Activated CD4-positive, alpha-beta T cell treated with anti-CD3 and anti-CD28 coated beads, Interleukin-2, amount 10 ng/mL, durations not matched to agents 24 days and 14 days (primary cell): Measurements from ENCODE around the gene SESN1. TPM values are rescaled to one million over a fixed set of nuclear protein-coding genes. Genes with fewer than 3 reads are reported as not detected.
"Not testable (repeated sequence)": the region's sequence is repeated elsewhere in the genome, so short reads cannot be mapped to it uniquely, and the experiment has no call there.

ENCODE experiments used
- DNase-seq: peaks from one replicate; pipeline ENCODE4 v3.0.0; 2022
- H3K27ac Mint-ChIP-seq: one replicate; pipeline ENCODE4 v1.8.0; 2022; ENCODE audit warnings: mild to moderate bottlenecking, mixed read lengths
- H3K27me3 Mint-ChIP-seq: one replicate; pipeline ENCODE4 v1.8.0; 2022; ENCODE audit warnings: mixed read lengths
- H3K36me3 Mint-ChIP-seq: one replicate; pipeline ENCODE4 v1.8.0; 2022; ENCODE audit warnings: low read depth, mild to moderate bottlenecking, mixed read lengths
- H3K4me1 Mint-ChIP-seq: one replicate; pipeline ENCODE4 v1.8.0; 2021; ENCODE audit warnings: mixed read lengths
- H3K4me3 Mint-ChIP-seq: one replicate; pipeline ENCODE4 v1.8.0; 2022; ENCODE audit warnings: mild to moderate bottlenecking, moderate library complexity, mixed read lengths
- H3K9me3 Mint-ChIP-seq: one replicate; pipeline ENCODE4 v1.8.0; 2021; ENCODE audit warnings: mixed read lengths
- intact Hi-C: fragments of 100-400 bp; cut with micrococcal nuclease; formaldehyde crosslinking; loops from one replicate; pipeline ENCODE4 v1.15.1; 2023
- total RNA-seq: library from RNA; stranded (reverse); gene quantifications from 2 replicates; pipeline ENCODE4 v1.2.3, GENCODE V29; 2022

The SESN1 gene
- total RNA-seq: 9.3 and 11.5 TPM in 2 replicates

GRCh38 chr6:109094416-109095035 lies at the start of gene SESN1:
Gene SESN1, minus strand, starts transcription at chr6:109094846. Its CDS starts 773 bp downstream, at chr6:109094073.
- Mint-ChIP-seq H3K27me3 (no peaks in the 10 kb centered on the region), H3K36me3 (peaks cover 8% of the 10 kb centered on the region), H3K27ac (peak within 1 kb of the TSS; percentile 100), H3K9me3 (no peaks in the 10 kb centered on the region), H3K4me1 (peaks cover 58% of the 10 kb centered on the region), H3K4me3 (peak within 1 kb of the TSS; percentile 90)
- intact Hi-C loops: loop anchor here (1.0 to 10.0 kb wide), 11 partner anchors 85 to 1723 kb away; partner anchors contain the start of genes AK9, CDC40, CDK19 and FIG4
- DNase-seq: peak; percentile 94

GRCh38 chr6:109143191-109143590 lies 48.5 kb upstream of the SESN1 start:
- H3K27me3 Mint-ChIP-seq: no peaks in the 10 kb centered on the region
- H3K4me3 Mint-ChIP-seq: no peak overlapping the region
- H3K4me1 Mint-ChIP-seq: no peaks in the 10 kb centered on the region
- intact Hi-C loops: no loop called here
- no peak overlapping the region for H3K27ac Mint-ChIP-seq
- H3K9me3 Mint-ChIP-seq: no peaks in the 10 kb centered on the region
- DNase-seq: no peak
- peaks cover 25% of the 10 kb centered on the region for H3K36me3 Mint-ChIP-seq

- DNase-seq, H3K4me1 Mint-ChIP-seq, H3K27me3 Mint-ChIP-seq, H3K4me3 Mint-ChIP-seq, intact Hi-C loops, H3K27ac Mint-ChIP-seq, H3K9me3 Mint-ChIP-seq: not testable (repeated sequence)
- peaks cover 19% of the 10 kb centered on the region for H3K36me3 Mint-ChIP-seq
Observed at GRCh38 chr6:109142067-109142466, 47.4 kb upstream of the SESN1 start.

GRCh38 chr6:109139109-109139508 lies 44.5 kb upstream of the SESN1 start:
- intact Hi-C loops: no loop called here
- DNase-seq: no peak
- Mint-ChIP-seq H3K36me3 (peaks cover 17% of the 10 kb centered on the region), H3K4me1 (no peaks in the 10 kb centered on the region), H3K4me3 (no peak overlapping the region), H3K9me3 (no peaks in the 10 kb centered on the region), H3K27me3 (no peaks in the 10 kb centered on the region), H3K27ac (no peak overlapping the region)

GRCh38 chr6:109136530-109136929 lies 41.9 kb upstream of the SESN1 start:
- H3K27ac Mint-ChIP-seq, H3K4me1 Mint-ChIP-seq, intact Hi-C loops, H3K27me3 Mint-ChIP-seq, H3K4me3 Mint-ChIP-seq, DNase-seq, H3K9me3 Mint-ChIP-seq: not testable (repeated sequence)
- peaks cover 18% of the 10 kb centered on the region for H3K36me3 Mint-ChIP-seq

- peaks cover 14% of the 10 kb centered on the region for H3K36me3 Mint-ChIP-seq
- H3K27ac Mint-ChIP-seq, H3K4me1 Mint-ChIP-seq, intact Hi-C loops, H3K9me3 Mint-ChIP-seq, DNase-seq, H3K4me3 Mint-ChIP-seq, H3K27me3 Mint-ChIP-seq: not testable (repeated sequence)
Observed at GRCh38 chr6:109136039-109136438, 41.4 kb upstream of the SESN1 start.

- H3K27ac Mint-ChIP-seq, H3K4me3 Mint-ChIP-seq, DNase-seq, intact Hi-C loops, H3K4me1 Mint-ChIP-seq, H3K27me3 Mint-ChIP-seq, H3K9me3 Mint-ChIP-seq: not testable (repeated sequence)
- peaks cover 12% of the 10 kb centered on the region for H3K36me3 Mint-ChIP-seq
Observed at GRCh38 chr6:109135600-109135999, 41.0 kb upstream of the SESN1 start.

GRCh38 chr6:109130065-109130464 lies 35.4 kb upstream of the SESN1 start:
- DNase-seq: no peak
- H3K9me3 Mint-ChIP-seq: peaks cover 4% of the 10 kb centered on the region
- no peak overlapping the region for H3K27ac Mint-ChIP-seq
- H3K36me3 Mint-ChIP-seq: peaks cover 11% of the 10 kb centered on the region
- intact Hi-C loops: no loop called here
- H3K4me3 Mint-ChIP-seq: no peak overlapping the region
- H3K27me3 Mint-ChIP-seq: no peaks in the 10 kb centered on the region
- H3K4me1 Mint-ChIP-seq: peaks cover 3% of the 10 kb centered on the region

GRCh38 chr6:109125504-109125903 lies 30.9 kb upstream of the SESN1 start:
- peaks cover 14% of the 10 kb centered on the region for H3K4me1 Mint-ChIP-seq
- H3K27me3 Mint-ChIP-seq: no peaks in the 10 kb centered on the region
- no peak for DNase-seq
- no peak overlapping the region for H3K27ac Mint-ChIP-seq
- H3K9me3 Mint-ChIP-seq: no peaks in the 10 kb centered on the region
- H3K4me3 Mint-ChIP-seq: no peak overlapping the region
- intact Hi-C loops: no loop called here
- H3K36me3 Mint-ChIP-seq: peaks cover 9% of the 10 kb centered on the region

- Mint-ChIP-seq H3K4me1 (peaks cover 20% of the 10 kb centered on the region), H3K27ac (no peak overlapping the region), H3K27me3 (no peaks in the 10 kb centered on the region), H3K4me3 (no peak overlapping the region), H3K36me3 (peaks cover 6% of the 10 kb centered on the region), H3K9me3 (no peaks in the 10 kb centered on the region)
- no peak for DNase-seq
- intact Hi-C loops: no loop called here
Observed at GRCh38 chr6:109124219-109124618, 29.6 kb upstream of the SESN1 start.

GRCh38 chr6:109121411-109121810 lies 26.8 kb upstream of the SESN1 start:
- peaks cover 6% of the 10 kb centered on the region for H3K36me3 Mint-ChIP-seq
- no peak overlapping the region for H3K27ac Mint-ChIP-seq
- intact Hi-C loops: no loop called here
- no peaks in the 10 kb centered on the region for H3K9me3 Mint-ChIP-seq
- H3K4me3 Mint-ChIP-seq: no peak overlapping the region
- DNase-seq: peak; percentile 20
- H3K4me1 Mint-ChIP-seq: peaks cover 22% of the 10 kb centered on the region
- H3K27me3 Mint-ChIP-seq: no peaks in the 10 kb centered on the region

- Mint-ChIP-seq H3K4me3 (no peak overlapping the region), H3K4me1 (peaks cover 22% of the 10 kb centered on the region), H3K36me3 (peaks cover 6% of the 10 kb centered on the region), H3K9me3 (no peaks in the 10 kb centered on the region), H3K27me3 (no peaks in the 10 kb centered on the region), H3K27ac (no peak overlapping the region)
- DNase-seq: no peak
- intact Hi-C loops: no loop called here
Observed at GRCh38 chr6:109118871-109119354, 24.3 kb upstream of the SESN1 start.

- intact Hi-C loops: no loop called here
- H3K4me1 Mint-ChIP-seq: peaks cover 20% of the 10 kb centered on the region
- no peak for DNase-seq
- no peak overlapping the region for H3K4me3 Mint-ChIP-seq
- no peaks in the 10 kb centered on the region for H3K27me3 Mint-ChIP-seq
- no peak overlapping the region for H3K27ac Mint-ChIP-seq
- H3K9me3 Mint-ChIP-seq: no peaks in the 10 kb centered on the region
- H3K36me3 Mint-ChIP-seq: peaks cover 3% of the 10 kb centered on the region
Observed at GRCh38 chr6:109118337-109118736, 23.7 kb upstream of the SESN1 start.

GRCh38 chr6:109117346-109118035 lies 22.8 kb upstream of the SESN1 start:
- no peak overlapping the region for H3K4me3 Mint-ChIP-seq
- H3K27ac Mint-ChIP-seq: no peak overlapping the region
- H3K4me1 Mint-ChIP-seq: peaks cover 23% of the 10 kb centered on the region
- intact Hi-C loops: no loop called here
- H3K9me3 Mint-ChIP-seq: no peaks in the 10 kb centered on the region
- DNase-seq: peak; percentile 33
- H3K27me3 Mint-ChIP-seq: no peaks in the 10 kb centered on the region
- peaks cover 3% of the 10 kb centered on the region for H3K36me3 Mint-ChIP-seq
